ENCODE measurements around the gene ATP1A3.

ATP1A3 gene

DNA sequence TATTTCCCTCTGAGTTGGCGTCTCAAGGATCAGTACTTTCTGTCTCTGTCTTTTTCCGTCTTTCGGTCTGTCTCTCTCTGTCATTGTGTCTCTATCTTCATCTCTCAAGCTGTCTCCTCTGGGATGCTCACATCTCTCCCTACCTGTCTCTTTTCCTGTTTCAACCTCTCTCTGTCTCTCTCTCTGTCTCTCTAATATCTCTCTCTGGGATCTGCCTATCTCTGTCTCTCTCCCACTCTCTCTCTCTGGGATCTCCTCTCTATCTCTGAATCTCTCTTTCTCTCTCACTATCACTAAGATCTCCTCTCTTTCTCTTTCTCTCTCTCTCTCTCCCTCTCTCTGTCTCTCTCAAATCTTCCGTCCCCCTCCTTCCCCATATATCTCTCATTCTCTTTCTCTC, 4.0 kb downstream of the ATP1A3 start:
- DNase-seq, result no peak
- H3K36me3 ChIP-seq, result peaks cover 58% of the 10 kb centered on the region
- H3K9me3 ChIP-seq, result no peaks in the 10 kb centered on the region
- TF ChIP-seq, protein P1, sequence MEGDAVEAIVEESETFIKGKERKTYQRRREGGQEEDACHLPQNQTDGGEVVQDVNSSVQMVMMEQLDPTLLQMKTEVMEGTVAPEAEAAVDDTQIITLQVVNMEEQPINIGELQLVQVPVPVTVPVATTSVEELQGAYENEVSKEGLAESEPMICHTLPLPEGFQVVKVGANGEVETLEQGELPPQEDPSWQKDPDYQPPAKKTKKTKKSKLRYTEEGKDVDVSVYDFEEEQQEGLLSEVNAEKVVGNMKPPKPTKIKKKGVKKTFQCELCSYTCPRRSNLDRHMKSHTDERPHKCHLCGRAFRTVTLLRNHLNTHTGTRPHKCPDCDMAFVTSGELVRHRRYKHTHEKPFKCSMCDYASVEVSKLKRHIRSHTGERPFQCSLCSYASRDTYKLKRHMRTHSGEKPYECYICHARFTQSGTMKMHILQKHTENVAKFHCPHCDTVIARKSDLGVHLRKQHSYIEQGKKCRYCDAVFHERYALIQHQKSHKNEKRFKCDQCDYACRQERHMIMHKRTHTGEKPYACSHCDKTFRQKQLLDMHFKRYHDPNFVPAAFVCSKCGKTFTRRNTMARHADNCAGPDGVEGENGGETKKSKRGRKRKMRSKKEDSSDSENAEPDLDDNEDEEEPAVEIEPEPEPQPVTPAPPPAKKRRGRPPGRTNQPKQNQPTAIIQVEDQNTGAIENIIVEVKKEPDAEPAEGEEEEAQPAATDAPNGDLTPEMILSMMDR (IDR thresholded peaks at IDR 0.05; ENCODE audit: low read depth, low read length), result no peak
- H3K27me3 ChIP-seq, result no peaks in the 10 kb centered on the region
- peaks cover 9% of the 10 kb centered on the region for H3K4me1 ChIP-seq
- H3K4me3 ChIP-seq (ENCODE audit: low read depth, low read length), result no peak overlapping the region

DNA sequence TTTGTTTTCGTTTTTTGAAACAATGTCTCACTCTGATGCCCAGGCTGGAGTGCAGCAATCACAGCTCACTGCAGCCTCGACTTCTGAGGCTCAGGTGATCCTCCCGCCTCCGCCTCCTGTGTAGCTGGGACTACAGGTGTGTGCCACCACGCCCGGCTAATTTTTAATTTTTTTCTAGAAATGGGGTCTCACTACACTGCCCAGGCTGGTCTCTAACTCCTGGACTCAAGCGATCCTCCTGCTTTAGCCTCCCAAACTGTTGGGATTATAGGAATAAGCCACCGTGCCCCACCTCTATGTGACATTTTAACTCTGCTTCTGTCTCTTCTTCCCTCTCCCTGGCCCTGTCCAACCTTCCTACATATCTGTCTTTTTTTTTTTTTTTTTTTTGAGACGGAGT, 5.1 kb downstream of the ATP1A3 start:
- H3K27me3 ChIP-seq, result no peaks in the 10 kb centered on the region
- DNase-seq, result no peak
- H3K9me3 ChIP-seq, result no peaks in the 10 kb centered on the region
- peaks cover 69% of the 10 kb centered on the region for H3K36me3 ChIP-seq
- TF ChIP-seq, protein P1 (IDR thresholded peaks at IDR 0.05; ENCODE audit: low read depth, low read length), result no peak
- peaks cover 4% of the 10 kb centered on the region; the same call in 1 of the 2 replicates for H3K4me1 ChIP-seq
- no peak overlapping the region for H3K4me3 ChIP-seq (ENCODE audit: low read depth, low read length)

DNA sequence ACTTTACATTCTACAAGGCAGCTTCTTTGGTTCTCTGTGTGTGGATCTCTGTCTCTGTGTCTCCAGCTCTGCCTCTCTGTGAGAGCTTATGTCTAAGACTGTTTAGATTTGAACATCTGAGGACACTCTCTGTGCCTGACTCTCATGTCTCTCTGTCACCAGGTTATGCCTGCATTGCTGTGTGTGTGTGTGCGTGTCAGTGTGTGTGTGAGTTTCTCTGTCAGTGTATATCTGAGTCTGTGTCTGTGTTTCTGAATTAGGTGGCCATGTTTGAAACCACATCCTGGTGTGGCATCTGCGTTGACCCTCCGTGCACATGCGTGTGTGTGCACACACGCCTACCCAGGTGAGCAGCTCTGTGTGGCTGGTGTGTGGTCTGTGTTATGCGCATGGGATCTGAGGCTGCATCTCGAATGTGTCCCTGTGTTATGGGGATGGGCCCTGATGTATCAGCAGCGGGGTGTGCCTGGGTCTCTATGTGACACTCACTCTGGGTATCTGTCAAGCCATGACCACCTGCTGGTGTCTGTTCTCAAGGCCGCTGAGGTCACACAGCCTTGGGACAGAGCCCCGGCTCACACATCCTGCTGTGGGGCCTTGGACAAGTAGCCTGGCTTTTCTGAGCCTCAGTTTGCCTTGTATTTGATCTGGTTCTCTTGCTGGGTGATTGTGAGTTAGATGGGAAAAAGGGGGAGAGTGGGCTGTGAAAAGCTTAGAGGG, 6.7 kb downstream of the ATP1A3 start:
- peaks cover 2% of the 10 kb centered on the region; the same call in 1 of the 2 replicates for H3K4me1 ChIP-seq
- no peak overlapping the region for H3K4me3 ChIP-seq (ENCODE audit: low read depth, low read length)
- no peaks in the 10 kb centered on the region for H3K9me3 ChIP-seq
- TF ChIP-seq, protein P1 (IDR thresholded peaks at IDR 0.05; ENCODE audit: low read depth, low read length), result no peak
- peaks cover 78% of the 10 kb centered on the region for H3K36me3 ChIP-seq
- no peak for DNase-seq
- no peaks in the 10 kb centered on the region for H3K27me3 ChIP-seq

DNA sequence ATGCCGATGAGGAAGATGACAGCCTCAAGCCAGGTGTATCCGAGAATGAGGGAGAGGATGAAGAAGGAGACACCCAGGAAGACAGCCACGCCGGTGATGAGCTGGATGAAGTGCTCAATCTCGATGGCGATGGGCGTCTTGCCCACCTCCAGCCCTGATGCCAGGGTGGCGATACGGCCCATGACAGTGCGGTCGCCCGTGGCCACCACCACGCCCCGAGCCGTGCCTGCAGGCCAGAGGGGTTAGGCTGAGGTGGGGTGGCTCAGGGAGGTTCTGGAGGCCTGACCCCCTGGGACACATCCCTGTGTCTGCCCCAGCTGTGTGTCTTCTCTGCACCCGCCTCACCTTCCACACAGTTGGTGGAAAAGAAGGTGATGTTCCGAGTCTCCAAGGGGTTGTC, 9.1 kb downstream of the ATP1A3 start:
- H3K36me3 ChIP-seq, result peaks cover 93% of the 10 kb centered on the region
- no peak for DNase-seq
- no peaks in the 10 kb centered on the region for H3K27me3 ChIP-seq
- no peaks in the 10 kb centered on the region for H3K4me1 ChIP-seq
- TF ChIP-seq, protein P1 (IDR thresholded peaks at IDR 0.05; ENCODE audit: low read depth, low read length), result no peak
- no peak overlapping the region for H3K4me3 ChIP-seq (ENCODE audit: low read depth, low read length)
- no peaks in the 10 kb centered on the region for H3K9me3 ChIP-seq

- H3K4me3 ChIP-seq (ENCODE audit: low read depth, low read length), result no peak overlapping the region
- H3K27me3 ChIP-seq, result no peaks in the 10 kb centered on the region
- DNase-seq, result no peak
- no peaks in the 10 kb centered on the region for H3K4me1 ChIP-seq
- TF ChIP-seq, protein P1 (IDR thresholded peaks at IDR 0.05; ENCODE audit: low read depth, low read length), result no peak
- H3K9me3 ChIP-seq, result no peaks in the 10 kb centered on the region
- peaks cover 96% of the 10 kb centered on the region for H3K36me3 ChIP-seq
These were observed 12.3 kb downstream of the ATP1A3 start for GRCh38 chr19:41981724-41982123.

DNA sequence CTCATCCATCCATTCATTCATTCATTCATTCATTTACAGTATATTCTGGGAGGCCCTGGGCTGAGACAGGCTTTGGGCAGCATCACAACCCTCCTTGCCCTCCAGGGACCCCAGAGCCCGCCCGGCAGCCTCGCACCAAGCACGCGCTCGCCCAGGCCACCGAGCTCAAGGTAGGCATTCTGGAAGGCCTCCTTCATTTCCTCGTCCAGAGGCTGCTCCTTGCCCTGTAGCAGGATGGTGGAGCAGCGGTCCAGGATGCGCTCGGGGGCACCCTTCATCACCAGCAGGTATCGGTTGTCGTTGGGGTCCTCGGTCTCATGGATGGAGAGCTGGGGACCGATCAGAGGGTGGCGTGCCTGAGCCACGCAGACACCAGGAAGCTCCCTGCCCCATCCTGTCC, 15.6 kb downstream of the ATP1A3 start:
- H3K36me3 ChIP-seq, result peaks cover 93% of the 10 kb centered on the region
- TF ChIP-seq, protein P1 (IDR thresholded peaks at IDR 0.05; ENCODE audit: low read depth, low read length), result no peak
- no peaks in the 10 kb centered on the region for H3K9me3 ChIP-seq
- H3K27me3 ChIP-seq, result no peaks in the 10 kb centered on the region
- DNase-seq, result no peak
- H3K4me1 ChIP-seq, result no peaks in the 10 kb centered on the region
- no peak overlapping the region for H3K4me3 ChIP-seq (ENCODE audit: low read depth, low read length)

Measured in BE2C (cell line).